Measurements from ENCODE around the gene CYSRT1. TPM values are rescaled to one million over a fixed set of nuclear protein-coding genes. Genes with fewer than 3 reads are reported as not detected.

The CYSRT1 gene
- total RNA-seq, 1 donor from 2014 or later = 1.3 TPM

GRCh38 chr9:137230705-137231371, 5.9 kb downstream of the CYSRT1 start, which contains the start of gene SLC34A3:
TSS of gene SLC34A3 (plus strand) at chr9:137230901. CDS start at chr9:137231703, 802 bp downstream.
- H3K36me3 ChIP-seq (ENCODE audit: insufficient read depth, low read length) = no peaks in the 10 kb centered on the region
- H3K27me3 Mint-ChIP-seq (ENCODE audit: low read depth, unreplicated experiment) = no peaks in the 10 kb centered on the region
- H3K9me3 Mint-ChIP-seq (ENCODE audit: unreplicated experiment) = no peaks in the 10 kb centered on the region
- no peak within 1 kb of the TSS for H3K4me3 ChIP-seq (ENCODE audit: insufficient read depth, low read depth, low read length)
- H3K9me3 ChIP-seq (ENCODE audit: insufficient read depth, low read depth, low read length) = no peaks in the 10 kb centered on the region
- no peaks in the 10 kb centered on the region for H3K27me3 ChIP-seq (ENCODE audit: insufficient read depth, low read length)
- H3K79me2 ChIP-seq (ENCODE audit: insufficient read depth, low read length) = no peaks in the 10 kb centered on the region
- H3K4me1 Mint-ChIP-seq (ENCODE audit: low read depth, unreplicated experiment) = peaks cover 4% of the 10 kb centered on the region
- FAIRE-seq (no peak), DNase-seq (ENCODE audit: low read depth) (no peak)
- peaks cover 12% of the 10 kb centered on the region for H3K4me1 ChIP-seq (ENCODE audit: insufficient read depth, low read length)
- H3K4me2 ChIP-seq (ENCODE audit: low read length) = no peak within 1 kb of the TSS
- H3K36me3 Mint-ChIP-seq (ENCODE audit: low read depth, unreplicated experiment) = no peaks in the 10 kb centered on the region
- no peak within 1 kb of the TSS for H2AFZ ChIP-seq (ENCODE audit: low read depth, low read length)
- no peak within 1 kb of the TSS for H3K27ac ChIP-seq (ENCODE audit: low read depth, low read length)
- H3K27ac Mint-ChIP-seq (ENCODE audit: unreplicated experiment) = no peak within 1 kb of the TSS
- no peak within 1 kb of the TSS for H3K4me3 Mint-ChIP-seq (ENCODE audit: unreplicated experiment)
- H3K9ac ChIP-seq (ENCODE audit: low read length) = no peak within 1 kb of the TSS
- H4K20me1 ChIP-seq (ENCODE audit: insufficient read depth, low read length) = no peaks in the 10 kb centered on the region
- no peak for TF ChIP-seq EZH2 (IDR thresholded peaks at IDR 0.05; ENCODE audit: insufficient read depth, low read length)
- TF ChIP-seq CTCF (IDR thresholded peaks at IDR 0.05; ENCODE audit: insufficient read depth, low read depth, low read length) = no peak

GRCh38 chr9:137231372-137232039, 6.5 kb downstream of the CYSRT1 start:
- H3K36me3 Mint-ChIP-seq (ENCODE audit: low read depth, unreplicated experiment) = no peaks in the 10 kb centered on the region

More at GRCh38 chr9:137231372-137232039, 6.5 kb downstream of the CYSRT1 start:
- Histone ChIP-seq H4K20me1 (ENCODE audit: insufficient read depth, low read length) (no peaks in the 10 kb centered on the region), H3K4me3 (ENCODE audit: insufficient read depth, low read depth, low read length) (no peak overlapping the region), H3K4me1 (ENCODE audit: insufficient read depth, low read length) (peaks cover 11% of the 10 kb centered on the region), H3K36me3 (ENCODE audit: insufficient read depth, low read length) (no peaks in the 10 kb centered on the region), H3K9ac (ENCODE audit: low read length) (no peak overlapping the region), H2AFZ (ENCODE audit: low read depth, low read length) (no peak overlapping the region), H3K4me2 (ENCODE audit: low read length) (no peak overlapping the region), H3K9me3 (ENCODE audit: insufficient read depth, low read depth, low read length) (no peaks in the 10 kb centered on the region), H3K27me3 (ENCODE audit: insufficient read depth, low read length) (no peaks in the 10 kb centered on the region), H3K79me2 (ENCODE audit: insufficient read depth, low read length) (no peaks in the 10 kb centered on the region), H3K27ac (ENCODE audit: low read depth, low read length) (no peak overlapping the region)
- DNase-seq (ENCODE audit: low read depth) (no peak), FAIRE-seq (no peak)
- TF ChIP-seq EZH2 (IDR thresholded peaks at IDR 0.05; ENCODE audit: insufficient read depth, low read length) = no peak
- TF ChIP-seq CTCF (IDR thresholded peaks at IDR 0.05; ENCODE audit: insufficient read depth, low read depth, low read length) = no peak
- Mint-ChIP-seq H3K27ac (ENCODE audit: unreplicated experiment) (no peak overlapping the region), H3K4me1 (ENCODE audit: low read depth, unreplicated experiment) (no peaks in the 10 kb centered on the region), H3K9me3 (ENCODE audit: unreplicated experiment) (no peaks in the 10 kb centered on the region), H3K27me3 (ENCODE audit: low read depth, unreplicated experiment) (no peaks in the 10 kb centered on the region), H3K4me3 (ENCODE audit: unreplicated experiment) (no peak overlapping the region)
